Stimulated activated CD4-positive, alpha-beta T cell treated with anti-CD3 and anti-CD28 coated beads, Interleukin-1b, Interleukin-23, amount 100 ng/mL, for 4 hours (primary cell): Measurements from ENCODE around the gene SPAG9.
"Not testable (repeated sequence)": the region's sequence is repeated elsewhere in the genome, so short reads cannot be mapped to it uniquely, and the experiment has no call there.

Experiments
- DNase-seq, 2 donors: peaks; one replicate each; pipeline ENCODE4 v3.0.0-alpha.2; 2020; ENCODE audit warnings: low read depth in 2 of 2

The SPAG9 gene

DNA sequence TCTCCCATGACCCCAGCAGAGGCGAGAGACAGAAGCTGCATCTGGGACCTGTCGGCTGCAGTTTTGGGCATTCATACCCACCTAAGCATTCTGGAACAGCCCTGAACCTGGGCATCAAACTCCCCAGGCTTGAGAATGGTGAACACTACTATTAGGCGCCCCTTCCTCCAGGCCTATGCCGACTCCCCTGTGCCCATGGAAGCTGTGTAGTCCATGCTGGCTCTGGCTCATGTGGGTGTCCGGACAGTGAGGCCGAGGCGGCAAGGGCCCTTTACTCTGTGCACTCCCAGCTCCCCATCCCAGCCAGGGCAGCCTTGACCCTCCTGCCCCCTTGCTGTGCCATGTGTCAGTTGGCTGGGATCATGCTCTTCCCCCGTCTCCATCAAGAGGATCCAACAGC, 165.5 kb downstream of the SPAG9 start:
- no peak for DNase-seq

GRCh38 chr17:50954641-50955121, 166.0 kb downstream of the SPAG9 start:
- no peak for DNase-seq

DNA sequence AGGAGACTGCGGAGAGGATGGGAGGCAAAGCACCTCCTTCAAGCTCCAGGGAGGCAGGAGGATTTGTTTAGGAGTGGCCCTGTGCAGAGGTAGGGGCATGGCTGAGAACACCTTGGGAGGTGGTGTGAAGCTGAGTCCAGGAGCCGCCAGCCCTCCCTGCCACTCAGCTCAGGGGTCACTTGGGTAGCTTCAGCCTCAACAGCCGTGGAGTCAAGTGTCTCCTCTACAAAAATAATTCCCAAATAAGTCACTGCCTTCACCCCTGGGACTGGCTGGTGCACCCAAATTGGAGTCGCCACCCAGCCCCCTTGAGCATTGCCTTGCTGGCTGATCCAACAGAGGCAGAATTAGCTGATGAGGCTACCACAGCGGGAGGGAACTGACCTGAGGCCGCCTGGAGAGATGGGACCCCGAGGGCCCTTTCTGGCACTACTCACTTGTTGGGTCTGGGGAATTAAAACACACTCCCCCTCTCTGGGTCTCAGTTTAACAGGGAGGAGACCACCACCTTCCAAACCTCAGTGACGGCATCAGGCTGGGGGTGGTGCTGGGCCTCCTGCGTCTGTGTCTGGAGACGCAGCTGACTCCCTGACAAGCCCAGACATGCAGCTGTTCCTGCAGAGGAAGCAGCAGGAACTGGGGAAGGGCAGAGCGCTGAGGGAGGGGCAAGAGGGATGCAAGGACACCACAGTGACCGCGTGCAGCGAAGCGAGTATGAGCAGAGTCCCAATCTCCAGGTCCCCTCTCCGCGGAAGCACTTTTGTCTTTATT, 166.7 kb downstream of the SPAG9 start:
- DNase-seq, result no peak

DNA sequence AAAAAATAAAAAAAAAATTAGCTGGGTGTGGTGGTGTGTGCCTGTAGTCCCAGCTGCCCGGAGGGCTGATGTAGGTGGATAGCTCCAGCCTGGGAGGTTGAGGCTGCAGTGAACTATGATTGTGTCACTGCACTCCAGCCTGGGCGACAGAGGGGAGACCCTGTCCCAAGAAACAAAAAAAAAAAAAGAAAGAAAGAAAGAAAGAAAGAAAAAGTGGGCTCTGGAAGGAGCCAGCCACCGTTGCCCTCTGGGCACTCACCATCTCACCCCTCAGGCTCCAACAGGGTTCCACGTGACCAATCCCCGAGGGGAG, 167.2 kb downstream of the SPAG9 start:
- no peak for DNase-seq

- DNase-seq, result no peak
Measured at GRCh38 chr17:50952889-50953288, 167.8 kb downstream of the SPAG9 start.

DNA sequence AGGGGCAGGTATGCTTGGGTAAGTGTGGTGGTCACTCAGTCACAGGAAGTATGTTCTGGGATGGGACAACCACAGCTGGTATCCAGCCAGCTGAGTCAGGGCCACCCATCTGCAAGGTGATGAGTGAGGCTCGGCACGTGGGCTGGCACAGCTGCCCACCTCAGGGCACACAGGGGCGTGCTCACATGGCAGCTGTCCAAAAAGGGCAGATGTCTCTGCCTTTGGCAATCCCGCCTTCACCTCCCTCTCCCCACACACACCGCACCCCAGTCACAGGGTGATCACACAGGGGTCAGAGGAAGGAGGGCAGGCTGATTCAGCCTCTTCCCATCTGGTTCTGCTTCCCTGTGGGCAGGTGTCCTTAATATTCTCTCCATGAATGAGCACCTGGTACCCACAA, 168.7 kb downstream of the SPAG9 start:
- no peak for DNase-seq

DNA sequence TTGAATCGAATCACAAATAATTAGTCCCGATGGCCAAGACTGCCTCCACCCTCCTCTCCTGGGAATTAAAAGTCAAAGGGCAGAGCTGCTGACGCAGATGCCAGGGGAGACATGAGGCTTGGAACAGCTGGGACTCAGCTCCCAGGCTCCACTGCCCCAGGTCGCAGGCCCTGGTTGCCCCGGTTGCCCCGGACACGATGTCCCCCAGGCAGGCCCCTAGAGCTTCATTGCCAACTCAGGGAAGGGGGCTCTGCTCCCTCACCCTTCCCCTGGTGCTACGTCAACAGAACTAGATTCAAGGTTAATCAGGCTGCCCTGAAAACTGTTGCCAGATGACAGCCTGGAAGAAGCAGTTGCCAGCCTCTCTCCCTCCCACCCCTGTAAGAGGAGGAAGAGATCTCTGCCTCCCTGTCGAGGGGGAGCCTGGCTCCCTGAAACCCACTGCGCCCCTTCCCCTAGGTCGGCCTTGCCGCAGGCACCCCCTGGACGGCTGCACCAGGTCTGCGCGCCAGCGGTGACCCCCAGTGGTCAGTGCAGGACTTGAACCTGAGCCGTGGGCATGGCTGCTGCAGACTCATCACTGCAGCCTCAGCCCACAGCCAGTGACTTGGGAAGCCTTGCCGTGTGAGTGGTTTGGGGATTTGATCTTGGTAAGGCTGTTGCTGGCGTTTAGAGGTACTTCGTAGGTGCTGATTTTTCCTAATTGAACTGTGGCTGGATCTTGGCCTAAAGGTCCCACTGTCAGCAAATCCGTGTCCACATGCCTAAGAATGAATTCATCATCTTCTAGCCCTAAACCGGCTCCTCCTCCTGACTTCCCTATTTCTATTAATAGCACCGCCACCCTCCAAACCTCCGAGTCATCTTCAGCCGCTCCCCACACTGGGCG, 170.4 kb downstream of the SPAG9 start:
- peak; percentile 30 for DNase-seq

GRCh38 chr17:50949128-50949988, 171.3 kb downstream of the SPAG9 start:
- no peak for DNase-seq

DNA sequence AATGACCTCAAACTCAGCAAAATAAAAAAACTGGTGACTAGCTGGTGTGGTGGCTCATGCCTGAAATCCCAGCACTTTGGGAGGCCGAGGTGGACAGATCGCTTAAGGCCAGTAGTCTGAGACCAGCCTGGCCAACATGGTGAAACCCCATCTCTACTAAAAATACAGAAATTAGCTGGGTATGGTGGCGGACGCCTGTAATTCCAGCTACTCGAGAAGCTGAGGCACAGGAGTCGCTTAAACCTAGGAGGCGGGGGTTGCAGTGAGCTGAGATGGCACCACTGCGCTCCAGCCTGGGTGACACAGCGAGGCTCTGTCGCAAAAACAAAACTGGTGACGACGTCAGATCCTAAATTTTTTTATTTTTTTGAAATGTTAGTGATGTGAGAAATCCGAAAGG, 172.0 kb downstream of the SPAG9 start:
- no peak for DNase-seq

- DNase-seq, result no peak
Measured at GRCh38 chr17:50947782-50948543, 172.7 kb downstream of the SPAG9 start.

- no peak for DNase-seq
Measured at GRCh38 chr17:50946891-50947781, 173.5 kb downstream of the SPAG9 start.

GRCh38 chr17:50946223-50946890, 174.3 kb downstream of the SPAG9 start:
- DNase-seq, result no peak

GRCh38 chr17:50945779-50946222, 174.9 kb downstream of the SPAG9 start:
- DNase-seq, result no peak

DNA sequence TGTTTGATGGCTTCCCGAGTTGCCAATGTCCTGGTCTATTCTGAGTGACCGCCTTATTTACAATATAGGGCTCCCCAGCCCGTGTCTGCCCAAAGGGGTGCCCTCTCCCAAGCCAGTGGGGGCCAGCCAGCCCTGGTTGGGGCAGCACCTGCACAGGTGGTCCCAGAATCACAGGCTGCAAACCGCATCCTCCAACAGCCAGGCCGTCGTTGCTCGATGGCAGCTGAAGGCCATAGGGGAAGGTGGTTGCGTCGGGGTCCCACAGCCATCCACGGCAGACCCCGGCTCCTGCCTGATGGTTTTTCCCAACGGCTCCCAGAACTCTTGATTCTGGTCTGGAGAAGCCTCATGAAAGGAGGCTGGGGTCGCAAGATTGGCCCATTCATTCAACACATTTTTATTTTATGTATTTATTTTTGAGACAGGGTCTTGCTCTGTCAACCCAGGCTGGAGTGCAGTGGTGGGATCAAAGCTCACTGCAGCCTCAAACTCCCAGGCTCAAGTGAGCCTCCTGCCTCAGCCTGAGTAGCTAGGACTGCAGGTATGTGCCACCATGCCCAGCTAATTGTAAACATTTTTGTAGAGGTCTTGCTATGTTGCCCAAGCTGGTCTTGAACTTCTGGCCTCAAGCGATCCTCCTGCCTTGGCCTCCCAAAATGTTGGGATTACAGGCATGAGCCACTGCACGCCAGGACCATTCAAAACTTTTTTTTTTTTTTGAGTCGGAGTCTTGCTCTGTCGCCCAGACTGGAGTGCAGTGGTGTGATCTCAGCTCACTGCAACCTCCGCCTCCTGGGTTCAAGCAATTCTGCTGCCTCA, 175.6 kb downstream of the SPAG9 start:
- DNase-seq, result no peak

GRCh38 chr17:50944054-50944901, 176.4 kb downstream of the SPAG9 start:
- DNase-seq, result peak; percentile 48 to 66

DNA sequence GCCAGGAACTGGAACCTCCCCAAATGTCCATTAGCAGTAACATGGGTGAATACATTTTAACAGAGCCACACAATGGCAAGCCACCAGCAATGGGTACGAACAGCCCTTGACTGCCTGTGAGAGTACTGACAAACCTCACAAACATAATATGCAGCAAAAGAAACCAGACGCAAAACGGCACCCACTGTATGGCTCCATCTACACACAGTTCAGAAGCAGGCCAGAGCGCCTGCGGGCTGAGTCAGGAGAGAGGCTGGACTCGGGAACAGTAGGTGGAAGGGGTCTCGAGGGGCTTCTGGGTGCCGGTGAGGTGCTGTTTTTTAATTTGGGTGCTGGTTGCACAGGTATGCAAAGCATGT, 177.1 kb downstream of the SPAG9 start:
- DNase-seq, result no peak

DNA sequence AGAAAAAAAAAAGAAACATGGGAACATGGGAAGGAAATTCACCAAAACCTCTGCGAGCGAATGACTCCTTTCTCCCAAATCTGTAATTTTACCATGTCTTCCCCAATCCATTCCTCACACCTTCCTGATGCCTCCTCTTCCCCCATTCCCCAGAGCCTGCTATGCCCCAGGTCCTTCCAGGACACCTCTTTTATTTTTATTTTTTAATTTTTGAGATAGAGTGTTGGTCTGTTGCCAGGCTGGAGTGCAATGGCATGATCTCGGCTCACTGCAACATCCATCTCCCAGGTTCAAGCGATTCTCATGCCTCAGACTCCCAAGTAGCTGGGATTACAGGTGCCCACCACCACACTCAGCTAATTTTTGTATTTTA, 179.0 kb downstream of the SPAG9 start:
- not testable (repeated sequence) for DNase-seq
